Pulmonary artery endothelial cell (primary cell): ENCODE results near the gene PIAS4. TPM values are rescaled to one million over a fixed set of nuclear protein-coding genes. Genes with fewer than 3 reads are reported as not detected.
"Not testable (repeated sequence)": the region's sequence is repeated elsewhere in the genome, so short reads cannot be mapped to it uniquely, and the experiment has no call there.

Experiments
- DNase-seq: peaks from one replicate; pipeline ENCODE4 v3.0.0-alpha.2; 2011; ENCODE audit warnings: low read depth, low spot score
- total RNA-seq: library from RNA; depleted of rRNA; stranded (reverse); fragments of >200 nt; gene quantifications from 2 replicates; pipeline ENCODE4 v1.2.3, GENCODE V29; 2014

Gene PIAS4, protein sequence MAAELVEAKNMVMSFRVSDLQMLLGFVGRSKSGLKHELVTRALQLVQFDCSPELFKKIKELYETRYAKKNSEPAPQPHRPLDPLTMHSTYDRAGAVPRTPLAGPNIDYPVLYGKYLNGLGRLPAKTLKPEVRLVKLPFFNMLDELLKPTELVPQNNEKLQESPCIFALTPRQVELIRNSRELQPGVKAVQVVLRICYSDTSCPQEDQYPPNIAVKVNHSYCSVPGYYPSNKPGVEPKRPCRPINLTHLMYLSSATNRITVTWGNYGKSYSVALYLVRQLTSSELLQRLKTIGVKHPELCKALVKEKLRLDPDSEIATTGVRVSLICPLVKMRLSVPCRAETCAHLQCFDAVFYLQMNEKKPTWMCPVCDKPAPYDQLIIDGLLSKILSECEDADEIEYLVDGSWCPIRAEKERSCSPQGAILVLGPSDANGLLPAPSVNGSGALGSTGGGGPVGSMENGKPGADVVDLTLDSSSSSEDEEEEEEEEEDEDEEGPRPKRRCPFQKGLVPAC
- 26.5 and 49.2 TPM in 2 replicates for total RNA-seq

DNA sequence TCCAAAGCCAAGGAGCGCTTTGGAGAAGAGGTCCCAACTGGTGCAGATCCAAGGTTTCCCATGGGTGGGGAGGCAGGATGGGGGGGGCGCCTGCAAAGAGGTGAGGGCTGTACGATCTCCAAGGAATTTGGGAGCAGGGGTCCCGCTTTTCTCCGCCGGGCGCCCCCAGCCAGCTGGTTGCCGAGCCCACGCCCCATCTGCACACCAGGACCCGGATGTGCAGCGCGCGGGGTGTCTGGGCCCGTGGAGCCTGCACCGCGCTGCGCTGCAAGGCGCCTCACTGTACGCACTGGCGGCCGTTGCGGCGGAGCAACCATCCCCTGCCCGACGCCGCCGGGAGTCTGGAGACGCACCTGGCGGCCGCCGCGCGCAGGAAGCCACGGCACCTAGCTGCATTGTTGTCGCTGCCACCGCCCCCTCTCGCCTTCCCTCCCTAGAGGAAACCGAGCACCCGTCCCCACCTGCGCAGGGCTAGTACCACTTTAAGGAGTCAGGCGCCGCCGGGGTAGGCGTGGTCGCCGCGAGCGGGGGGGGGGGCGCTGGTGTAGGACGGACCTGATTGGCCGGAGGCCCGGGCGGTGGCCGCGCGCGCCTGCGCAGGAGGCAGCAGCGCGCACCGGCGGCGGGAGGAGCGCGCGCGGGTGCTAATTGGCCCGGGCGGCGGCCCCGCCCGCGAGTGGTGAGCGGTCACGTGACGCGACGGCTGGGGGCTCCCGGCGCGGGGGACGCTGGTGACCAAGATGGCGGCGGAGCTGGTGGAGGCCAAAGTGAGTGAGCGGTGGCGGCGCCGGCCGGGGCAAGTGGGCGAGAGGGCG lies at the start of gene PIAS4:
Gene PIAS4, plus strand, starts transcription at position 716 of the 815 bp plus-strand sequence. Its CDS starts 25 bp downstream, at position 741.
- DNase-seq: peak; percentile 68

DNA sequence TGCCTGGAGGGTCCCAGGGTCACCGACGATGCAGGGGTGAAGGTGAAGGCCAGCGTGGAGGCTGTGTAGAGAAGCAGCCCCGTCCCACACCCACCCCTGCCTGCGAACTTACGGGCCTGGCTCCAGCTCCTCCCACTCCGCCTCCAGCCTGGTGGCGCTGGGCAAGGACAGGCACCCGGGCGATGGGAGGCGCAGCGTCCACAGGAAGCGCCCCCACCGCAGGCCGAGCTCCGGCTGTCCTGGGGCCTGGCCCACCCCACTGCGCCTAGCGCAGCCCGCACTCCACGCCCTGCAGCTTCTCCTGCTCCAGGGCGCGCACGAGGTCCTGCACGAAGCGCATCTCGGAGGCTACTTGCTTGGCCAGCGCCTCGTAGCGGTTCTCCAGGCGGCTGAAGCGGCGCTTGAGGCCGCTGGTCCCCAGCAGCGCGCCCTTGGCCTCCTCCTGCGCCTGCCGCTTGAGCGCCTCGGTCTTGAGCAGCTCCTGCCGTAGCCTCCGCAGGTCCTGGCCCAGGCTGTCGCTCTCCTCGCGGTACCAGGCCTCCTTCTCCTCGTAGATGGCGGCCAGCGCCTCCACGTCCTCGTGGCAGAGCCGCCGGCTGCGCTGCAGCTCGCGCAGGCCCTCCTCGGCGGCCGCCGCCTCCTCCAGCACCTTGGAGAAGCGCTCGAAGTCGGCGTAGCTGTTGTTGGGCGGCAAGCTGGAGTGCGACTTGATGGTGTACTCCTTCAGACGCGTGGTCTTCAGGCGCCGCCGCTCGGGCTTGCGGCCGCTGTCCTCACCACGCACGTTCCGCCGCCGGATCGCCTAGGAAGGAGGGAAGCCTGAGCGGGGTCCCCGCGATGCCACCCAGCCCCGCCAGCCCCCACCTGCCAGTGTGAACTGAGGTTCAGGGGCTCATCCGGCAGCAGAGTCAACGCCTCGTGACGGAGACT lies 48.4 kb upstream of the PIAS4 start:
- DNase-seq: no peak

DNA sequence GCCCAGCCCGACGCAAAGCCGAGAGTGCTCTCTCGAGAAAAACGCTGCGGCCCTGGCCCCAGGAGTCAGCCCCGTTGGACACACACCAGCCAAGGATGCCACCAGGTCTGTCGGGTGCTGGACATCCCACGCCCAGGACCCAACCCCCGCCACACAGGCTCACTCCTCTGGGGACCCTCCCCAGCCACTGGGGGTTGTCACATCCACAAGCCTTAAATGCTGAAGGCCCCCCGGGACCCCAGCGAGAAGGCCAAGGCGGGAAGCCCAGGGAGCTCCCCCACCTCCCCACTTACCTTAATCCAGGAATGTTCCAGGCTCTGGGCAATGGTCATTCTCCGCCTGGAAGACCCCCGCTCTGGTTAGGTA lies 47.8 kb upstream of the PIAS4 start:
- no peak for DNase-seq

DNA sequence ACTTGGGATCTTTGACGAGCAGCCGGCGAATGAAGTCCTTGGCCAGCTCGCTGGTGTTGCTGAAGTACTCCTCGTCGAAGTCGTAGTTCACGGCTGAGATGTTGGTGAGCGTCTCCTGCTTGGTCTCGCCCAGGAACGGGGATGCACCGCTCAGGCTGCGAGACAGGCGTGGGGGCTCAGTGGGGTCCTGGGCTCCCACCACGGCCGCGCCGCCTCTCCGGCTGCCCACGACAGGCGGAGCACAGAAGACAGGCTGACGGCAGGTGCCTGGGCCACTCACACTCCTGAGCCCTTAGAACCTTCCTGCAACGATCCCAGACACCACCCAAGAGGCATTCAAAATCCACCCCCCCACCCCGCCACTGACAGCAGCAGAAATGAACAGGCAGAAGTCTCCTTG lies 46.5 kb upstream of the PIAS4 start:
- no peak for DNase-seq

DNA sequence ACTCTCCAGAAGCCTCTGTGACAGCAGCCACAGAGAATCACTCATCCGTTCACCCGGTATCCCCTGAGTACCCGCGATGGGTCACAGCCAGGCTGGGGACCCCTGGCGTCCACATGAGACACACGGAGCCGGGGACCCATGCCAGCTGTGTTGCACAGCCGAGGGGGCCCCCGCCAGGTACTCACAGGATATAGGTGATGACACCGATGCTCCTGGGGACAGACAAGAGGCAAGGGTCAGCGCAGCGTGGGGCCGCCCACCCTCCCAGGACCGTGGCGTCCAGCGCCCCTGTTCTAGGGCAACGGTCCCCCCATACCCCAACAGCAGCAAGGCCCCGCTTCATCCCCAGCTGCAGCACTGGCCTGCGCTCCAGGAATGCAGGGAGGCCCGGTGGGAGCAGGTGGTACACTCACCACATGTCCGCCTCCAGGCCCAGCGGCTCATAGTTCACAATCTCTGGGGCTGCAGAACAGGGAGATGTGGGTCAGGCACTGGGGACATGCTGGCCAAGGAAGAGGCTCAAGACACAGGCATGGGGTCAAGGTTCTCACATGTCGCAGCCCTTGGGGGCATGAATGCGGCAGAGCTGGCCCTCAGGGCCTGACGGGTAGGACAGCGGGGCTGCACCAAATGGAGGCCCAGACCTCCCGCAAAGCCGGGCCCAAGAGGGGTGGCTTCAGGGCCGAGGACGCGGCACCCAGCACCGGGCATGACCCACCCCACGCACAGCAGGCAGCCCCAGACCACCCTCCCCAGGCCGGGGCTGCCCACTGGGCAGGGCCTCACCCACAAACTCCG lies 43.9 kb upstream of the PIAS4 start:
- DNase-seq: no peak

DNA sequence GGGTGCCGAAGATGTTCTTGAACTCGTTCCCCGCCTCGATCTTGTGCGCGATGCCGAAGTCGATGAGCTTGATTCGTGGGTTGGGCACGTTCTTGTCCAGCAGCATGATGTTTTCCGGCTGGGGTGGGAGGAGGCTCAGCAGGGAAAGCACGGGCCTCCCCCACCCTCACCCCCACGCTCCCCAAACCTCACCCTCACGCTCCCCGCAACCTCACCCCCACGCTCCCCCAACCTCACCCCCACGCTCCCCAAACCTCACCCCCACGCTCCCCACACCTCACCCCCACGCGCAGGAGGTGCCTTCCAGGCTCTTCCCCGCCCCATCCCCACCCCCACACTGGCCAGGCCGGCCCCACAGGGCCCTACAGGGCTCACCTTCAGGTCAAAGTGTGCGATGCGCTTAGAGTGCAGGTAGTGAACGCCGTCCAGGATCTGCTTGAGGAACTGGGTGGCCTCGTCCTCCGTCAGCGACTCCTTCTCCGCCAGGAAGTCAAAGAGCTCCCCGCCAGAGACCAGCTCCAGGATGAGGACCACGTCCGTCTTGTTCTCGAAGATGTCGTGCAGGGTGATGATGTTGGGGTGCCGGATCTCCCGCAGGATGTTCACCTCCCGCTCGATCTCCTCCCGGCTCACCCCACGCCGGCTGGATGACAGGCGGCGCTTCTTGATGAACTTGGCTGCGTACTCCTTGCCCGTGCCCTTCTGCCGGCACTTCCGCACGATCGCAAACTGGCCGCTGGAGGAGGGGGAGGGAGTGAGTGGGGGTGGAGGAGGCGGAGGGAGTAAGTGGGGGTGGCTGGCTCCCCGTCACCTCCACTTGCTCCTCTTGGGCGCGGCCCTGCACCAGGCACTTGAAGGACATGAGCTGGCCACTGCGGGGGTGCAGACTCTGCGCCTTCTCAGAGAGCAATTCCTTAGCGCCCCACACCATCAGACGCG lies 43.0 kb upstream of the PIAS4 start:
- no peak for DNase-seq

DNA sequence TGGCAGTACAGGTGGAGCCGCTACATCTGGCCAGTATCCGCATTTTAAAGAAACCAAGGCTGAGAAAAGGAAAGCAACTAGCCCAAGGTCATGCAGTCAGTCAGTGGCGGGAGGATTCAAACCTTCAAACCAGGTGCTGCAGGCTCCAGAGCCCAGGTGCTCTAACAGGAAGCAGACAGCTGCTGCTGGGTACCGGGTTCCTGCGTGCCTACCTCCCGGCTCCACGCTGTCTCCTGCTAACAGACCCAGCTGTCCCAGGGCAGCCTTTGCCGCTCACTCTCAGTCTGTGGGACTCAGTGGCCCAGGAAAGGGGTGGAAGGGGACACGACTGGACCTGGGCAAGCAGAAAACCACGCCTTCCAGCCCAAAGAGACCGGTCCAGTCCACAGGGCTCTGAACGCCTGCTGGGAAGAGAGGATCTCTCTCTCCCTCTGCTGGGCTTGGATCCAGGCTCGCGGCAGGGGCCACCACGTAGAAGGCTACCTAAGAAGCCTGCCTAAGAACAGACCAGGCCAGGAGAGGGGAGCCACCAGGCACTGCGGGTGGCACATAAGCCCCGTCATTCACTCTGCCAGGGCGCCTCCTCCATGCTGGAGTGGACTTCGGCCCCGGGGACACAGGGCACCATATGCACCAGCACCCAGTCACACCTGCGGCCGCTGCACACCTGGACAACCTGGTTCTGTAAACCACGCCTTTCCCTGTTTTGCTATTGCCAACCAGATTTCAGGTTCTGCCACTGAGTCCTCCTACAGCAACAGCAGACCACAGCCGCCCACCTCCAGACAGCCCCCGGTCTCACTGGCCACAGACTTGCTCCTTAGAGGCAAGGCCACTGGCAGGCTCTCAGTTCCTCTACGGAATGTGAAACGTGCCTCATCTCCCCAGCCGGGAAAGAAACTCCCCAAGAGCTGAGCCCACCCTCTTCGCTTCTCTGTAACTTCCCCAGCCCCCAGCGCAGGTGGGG lies 41.2 kb upstream of the PIAS4 start:
- DNase-seq: no peak

DNA sequence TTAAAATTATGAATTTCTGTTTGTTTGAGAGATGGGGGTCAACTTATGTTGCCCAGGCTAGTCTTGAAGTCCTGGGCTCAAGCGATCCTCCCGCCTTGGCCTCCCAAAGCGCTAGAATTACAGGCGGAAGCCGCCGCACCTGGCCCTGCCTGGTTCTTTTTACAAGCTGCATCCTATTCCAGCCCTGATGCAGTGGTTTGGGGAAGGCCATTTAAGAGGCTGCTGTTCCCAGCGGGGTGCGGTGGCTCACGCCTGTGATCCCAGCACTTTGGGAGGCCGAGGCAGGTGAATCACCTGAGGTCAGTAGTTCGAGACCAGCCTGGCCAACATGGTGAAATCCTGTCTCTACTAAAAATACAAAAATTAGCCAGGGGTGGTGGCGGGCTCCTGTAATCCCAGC lies 39.6 kb upstream of the PIAS4 start:
- DNase-seq: not testable (repeated sequence)

DNA sequence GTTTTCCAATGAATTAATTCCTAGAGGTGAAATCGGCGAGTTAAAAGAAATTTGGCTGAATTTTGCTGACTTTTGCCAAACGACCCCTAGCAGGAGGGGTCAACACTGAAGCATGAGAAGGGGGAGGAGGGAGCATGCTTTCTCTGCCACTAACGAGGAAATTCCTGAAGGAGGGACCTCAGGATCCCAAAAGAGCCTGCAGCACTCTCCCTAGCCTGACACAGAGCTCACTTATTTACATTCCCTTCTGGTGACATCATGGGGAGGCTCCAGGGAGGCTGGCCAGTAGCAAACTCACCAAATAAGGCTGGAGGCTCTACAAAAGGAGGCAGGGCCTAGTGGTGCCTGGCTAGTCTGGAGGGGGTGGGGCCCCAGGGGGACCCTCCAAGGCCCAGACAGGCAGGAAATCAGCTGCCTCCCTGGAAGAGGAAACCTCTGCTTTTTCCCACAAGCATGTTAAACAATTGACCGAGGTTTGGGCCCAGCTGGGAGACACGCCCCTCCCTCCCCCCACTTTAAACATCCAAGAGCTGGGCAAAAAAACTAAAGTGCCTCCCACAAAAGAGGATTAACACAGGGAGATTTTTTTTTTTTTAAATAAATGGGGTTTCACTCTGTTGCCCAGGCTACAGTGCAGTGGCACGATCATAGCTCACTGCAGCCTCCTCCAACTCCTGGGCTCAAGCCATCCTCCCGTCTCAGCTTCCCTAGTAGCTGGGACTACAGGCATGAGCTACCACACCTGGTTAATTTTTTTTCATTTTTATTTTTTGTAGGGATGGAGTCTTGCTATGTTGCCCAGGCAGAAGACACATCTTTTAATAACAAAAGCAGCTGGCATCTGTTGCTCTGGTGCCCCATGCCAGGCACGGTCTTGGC lies 38.7 kb upstream of the PIAS4 start:
- peak; percentile 100 for DNase-seq

DNA sequence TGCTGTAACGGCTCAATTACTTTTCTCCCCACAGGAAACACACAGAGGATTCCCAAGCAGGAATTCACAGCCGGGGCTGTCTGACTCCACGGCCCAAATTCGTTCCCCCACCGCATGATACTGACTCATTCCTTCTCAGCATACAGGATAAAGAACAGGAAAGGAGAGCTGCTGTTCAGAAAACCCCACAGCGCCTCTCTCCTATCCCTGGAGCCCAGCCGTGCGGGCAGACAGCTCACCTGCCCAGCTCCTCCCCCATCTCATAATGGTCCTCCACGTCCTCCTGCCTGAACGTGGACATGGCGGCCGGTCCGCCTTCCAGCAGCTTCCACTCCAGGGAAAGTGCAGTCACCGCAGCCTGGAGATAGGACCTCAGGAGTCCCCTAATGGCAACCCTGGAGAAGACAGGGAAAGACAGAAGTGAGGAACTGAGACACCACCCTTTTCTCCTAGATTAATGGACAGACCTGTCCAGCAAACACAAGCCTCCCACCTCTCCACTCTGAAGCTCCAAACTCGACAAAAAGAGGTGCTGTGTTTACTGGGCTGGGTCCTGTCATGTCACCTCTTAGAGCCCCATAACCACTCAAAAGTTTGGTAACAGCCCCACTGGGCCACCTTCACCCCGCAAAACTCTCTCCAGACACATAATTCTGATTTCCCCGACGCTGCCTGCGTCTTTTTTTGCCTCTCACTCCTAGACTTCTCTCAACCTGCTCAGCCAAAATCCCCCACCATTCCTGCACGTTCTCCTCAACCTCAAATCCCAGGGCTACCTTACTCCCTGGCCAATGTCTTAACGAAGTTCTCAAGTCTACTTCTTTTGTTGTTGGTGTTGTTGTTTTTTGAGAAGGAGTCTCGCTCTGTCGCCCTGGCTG lies 37.9 kb upstream of the PIAS4 start:
- DNase-seq: peak; percentile 63

DNA sequence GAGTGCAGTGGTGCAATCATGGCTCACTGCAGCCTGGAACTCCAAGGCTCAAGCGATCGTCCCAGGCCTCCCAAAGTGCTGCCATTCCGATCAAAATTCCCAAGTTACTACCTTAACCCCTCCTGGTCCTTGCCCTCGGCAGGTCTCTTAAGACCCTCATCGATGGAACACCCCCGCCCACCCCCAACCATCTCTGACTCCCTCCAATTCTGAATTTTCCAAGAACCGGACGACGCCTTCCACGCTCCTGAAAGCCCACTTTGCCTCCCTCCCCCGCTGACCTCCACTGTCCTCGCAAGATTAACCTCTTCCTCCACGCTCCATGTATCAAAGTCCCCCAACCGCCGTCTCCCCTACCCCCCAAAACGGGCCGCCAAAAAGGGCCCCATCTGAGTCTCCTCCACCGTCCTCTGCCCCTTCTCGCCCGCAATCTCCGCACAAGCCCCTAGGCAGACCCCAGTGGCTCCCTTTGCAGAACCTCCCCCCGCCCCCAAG lies 37.2 kb upstream of the PIAS4 start:
- no peak for DNase-seq

DNA sequence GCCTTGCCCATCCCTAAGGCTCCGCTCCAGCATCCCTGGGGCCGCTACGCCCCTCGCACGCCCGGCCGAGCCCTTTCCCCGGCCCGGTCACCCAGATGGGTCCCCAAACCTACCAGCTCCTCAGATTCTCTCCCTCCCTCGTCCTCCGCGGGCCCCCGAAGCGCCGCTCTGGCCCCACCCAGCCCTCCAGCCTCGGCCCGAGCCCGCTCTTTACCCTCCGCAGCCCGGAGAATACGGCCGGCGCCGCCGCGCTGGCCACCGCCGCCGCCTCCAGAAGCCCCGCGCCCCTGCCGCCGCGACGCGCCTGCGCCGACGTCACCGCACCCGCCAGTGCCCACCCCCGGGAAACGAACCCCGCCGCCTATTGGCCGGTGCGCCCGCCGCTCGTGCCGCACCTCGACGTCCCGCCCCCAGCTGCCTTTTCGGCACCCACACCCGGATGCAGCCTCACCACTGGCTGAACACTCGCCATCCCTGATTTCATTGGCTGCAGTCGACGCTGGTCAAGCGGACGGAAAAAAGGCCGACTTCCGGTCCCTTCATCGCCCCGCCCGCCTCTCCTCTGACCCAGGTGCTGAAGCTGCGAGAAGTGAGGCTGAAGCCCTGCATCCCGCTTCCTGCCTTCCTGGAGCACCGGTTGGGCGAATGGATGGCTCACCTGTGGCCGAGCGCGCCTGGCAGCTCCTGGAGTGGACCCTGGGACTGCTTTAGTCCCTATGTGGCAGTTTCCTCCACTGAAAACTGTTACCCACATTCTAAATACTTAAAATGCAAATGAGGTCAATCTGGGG lies 36.5 kb upstream of the PIAS4 start, which contains the start of gene DAPK3:
Gene DAPK3, minus strand, starts transcription at position 292 of the 791 bp plus-strand sequence. CDS start 1,364 bp downstream, outside the sequence.
- DNase-seq: peak; percentile 93

DNA sequence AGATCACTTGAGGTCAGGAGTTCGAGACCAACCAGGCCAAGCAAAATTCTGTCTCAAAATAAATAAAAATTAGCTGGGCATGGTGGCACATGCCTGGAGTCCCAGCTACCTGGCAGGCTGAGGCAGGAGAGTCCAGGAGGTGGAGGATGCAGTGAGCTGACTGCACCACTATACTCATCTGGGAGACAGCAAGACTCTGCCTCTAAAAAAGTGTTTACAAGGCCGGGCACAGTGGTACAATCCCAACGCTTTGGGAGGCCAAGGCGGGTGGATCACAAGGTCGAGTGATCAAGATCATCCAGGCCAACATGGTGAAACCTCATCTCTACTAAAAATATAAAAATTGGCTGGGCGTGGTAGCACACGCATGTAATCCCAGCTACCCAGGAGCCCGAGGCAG lies 32.4 kb upstream of the PIAS4 start:
- DNase-seq: no peak

DNA sequence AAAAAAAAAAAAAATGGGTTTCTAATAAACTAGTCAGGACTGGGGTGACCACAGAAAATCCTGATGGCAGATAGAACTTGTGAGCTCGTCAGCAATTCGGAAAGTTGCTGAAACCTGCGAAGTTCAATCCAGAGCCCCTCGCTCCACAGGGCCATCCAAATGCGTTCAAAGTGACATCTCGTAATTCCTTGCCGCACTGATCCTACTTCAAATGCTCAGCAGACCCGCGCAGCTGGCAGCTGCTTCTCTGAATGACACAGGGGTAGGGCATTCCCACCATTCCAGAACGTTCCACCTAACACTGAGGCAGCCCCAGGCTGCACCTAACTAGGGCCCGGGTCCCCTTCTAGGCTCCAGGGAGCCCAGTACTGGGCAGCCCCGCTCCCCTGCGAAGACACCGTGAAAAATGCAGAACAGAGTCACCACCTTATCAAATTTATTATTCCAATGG lies 31.9 kb upstream of the PIAS4 start:
- DNase-seq: no peak
